ENCODE data around the gene GPR83.
"Not testable (repeated sequence)": the region's sequence is repeated elsewhere in the genome, so short reads cannot be mapped to it uniquely, and the experiment has no call there.

DNA sequence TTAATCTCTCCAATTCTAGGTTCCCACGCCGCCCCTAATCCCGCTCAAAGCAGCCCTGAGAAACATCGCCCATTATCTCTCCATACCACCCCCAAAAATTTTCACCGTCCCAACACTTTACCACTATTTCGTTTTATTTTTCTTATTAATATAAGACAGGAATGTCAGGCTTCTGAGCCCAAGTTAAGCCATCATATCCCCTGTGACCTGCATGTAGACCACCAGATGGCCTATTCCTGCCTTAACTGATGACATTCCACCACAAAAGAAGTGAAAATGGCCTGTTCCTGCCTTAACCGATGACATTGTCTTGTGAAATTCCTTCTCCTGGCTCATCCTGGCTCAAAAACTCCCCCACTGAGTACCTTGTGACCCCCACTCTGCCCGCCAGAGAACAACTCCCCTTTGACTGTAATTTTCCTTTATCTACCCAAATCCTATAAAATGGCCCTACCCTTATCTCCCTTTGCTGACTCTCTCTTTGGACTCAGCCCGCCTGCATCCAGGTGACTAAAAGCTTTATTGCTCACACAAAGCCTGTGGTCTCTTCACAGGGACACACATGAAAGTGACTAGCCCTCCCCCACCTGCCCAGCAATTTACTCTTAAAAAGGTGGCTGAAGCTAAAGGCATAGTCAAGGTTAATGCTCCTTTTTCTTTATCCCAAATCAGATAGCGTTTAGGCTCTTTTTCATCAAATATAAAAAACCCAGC, 50.2 kb downstream of the GPR83 start:
- not testable (repeated sequence) for TF ChIP-seq REST (IDR thresholded peaks at IDR 0.05; ENCODE audit: borderline replicate concordance); CTCF (IDR thresholded peaks at IDR 0.05; ENCODE audit: poor library complexity, severe bottlenecking); POLR2AphosphoS5 (IDR thresholded peaks at IDR 0.05); EZH2 (IDR thresholded peaks at IDR 0.05; ENCODE audit: borderline replicate concordance, insufficient read depth, low read length, poor library complexity, severe bottlenecking); EP300 (conservative IDR thresholded peaks at IDR 0.05; ENCODE audit: poor library complexity, severe bottlenecking); RAD21 (conservative IDR thresholded peaks at IDR 0.05); MXI1 (conservative IDR thresholded peaks at IDR 0.05; ENCODE audit: poor library complexity, severe bottlenecking); TAF1 (IDR thresholded peaks at IDR 0.05; ENCODE audit: low read depth)

Data from neural cell (in vitro differentiated cells).